HepG2 (cell line): ENCODE data around the gene BCAR3. TPM values are rescaled to one million over a fixed set of nuclear protein-coding genes. Genes with fewer than 3 reads are reported as not detected.

Experiments
- ATAC-seq: fragments of 200-7000 bp; cut with Tn5 transposase; 3 replicates; pipeline ENCODE4 v1.9.1; 2020; ENCODE audit warnings: mild to moderate bottlenecking, moderate library complexity
- BruUV-seq: library from RNA; stranded (reverse); fragments of 400-500 nt; replicated peaks from 2 replicates; lab custom pipeline; 2021; lab: Mats Ljungman, UMichigan
- CTCF ChIA-PET: fragments of 300-600 bp; formaldehyde crosslinking; extraction: SDS; loops from one replicate; lab custom pipeline; 2021; ENCODE audit warnings: low total read pairs, inconsistent platforms, low intra/inter-chr PET ratio; lab: Yijun Ruan, JAX
- POLR2A ChIA-PET: fragments of 350-600 bp; sonication (Branson Sonifier 250); formaldehyde crosslinking; loops from one replicate; lab custom pipeline; 2020; ENCODE audit warnings: antibody characterized with exemption, inconsistent platforms; lab: Yijun Ruan, JAX
- DNase-seq: peaks from one replicate; pipeline ENCODE4 v3.0.0-alpha.2; 2015; ENCODE audit warnings: low spot score
- FAIRE-seq: peaks from 3 replicates; lab custom pipeline; 2011; peaks lifted over from hg19 to GRCh38; lab: Jason Lieb, UNC
- H2AFZ ChIP-seq: one replicate; pipeline ENCODE4 v1.6.1; 2011; ENCODE audit warnings: low read length, inconsistent platforms
- H3K27ac ChIP-seq: fragments of 300-600 bp; 3 replicates; pipeline ENCODE4 v1.8.0; 2011; ENCODE audit warnings: mixed run types, mild to moderate bottlenecking, mixed read lengths, low read length, inconsistent platforms; ENCODE audit not compliant: insufficient read depth; ENCODE audit errors: extremely low read length
- H3K27me3 ChIP-seq, 2 experiments: fragments of 200-600 bp in 1 of 2; 2 replicates in 1 of 2; 3 replicates in 1 of 2; pipeline versions ENCODE4 v1.6.0 to v1.8.0; 2011; ENCODE audit warnings: low read length in 2 of 2, mild to moderate bottlenecking in 2 of 2, moderate library complexity in 2 of 2, inconsistent platforms in 1 of 2; ENCODE audit not compliant: insufficient read depth in 2 of 2, control insufficient read depth in 1 of 2
- H3K36me3 ChIP-seq, 2 experiments: fragments of 200-600 bp in 1 of 2; replicated peaks in 1 of 2; 2 replicates in 1 of 2; 3 replicates in 1 of 2; pipeline versions ENCODE4 v1.5.1 to v1.8.0; 2011; ENCODE audit warnings: low read length in 2 of 2, inconsistent platforms in 1 of 2; ENCODE audit not compliant: insufficient read depth in 2 of 2, control insufficient read depth in 1 of 2
- H3K4me1 ChIP-seq: 2 replicates; pipeline ENCODE4 v1.5.1; 2012; ENCODE audit warnings: low read length, inconsistent platforms; ENCODE audit not compliant: insufficient read depth
- H3K4me2 ChIP-seq: 2 replicates; pipeline ENCODE4 v1.6.0; 2011; ENCODE audit warnings: low read depth, low read length, inconsistent platforms
- H3K4me3 ChIP-seq, 3 experiments: fragments of 200-600 bp in 1 of 3; sonication (generic), shearing (Covaris generic) in 1 of 3; replicated peaks in 1 of 3; 2 replicates each; pipeline ENCODE4 v1.5.1; 2011 to 2016; ENCODE audit warnings: low read length in 3 of 3, inconsistent platforms in 2 of 3, low read depth in 2 of 3, mild to moderate bottlenecking in 2 of 3, control low read depth in 1 of 3, mixed read lengths in 1 of 3; ENCODE audit not compliant: insufficient read depth in 1 of 3
- H3K79me2 ChIP-seq: one replicate; pipeline ENCODE4 v1.6.1; 2011; ENCODE audit warnings: low read length, inconsistent platforms; ENCODE audit not compliant: insufficient read depth
- H3K9ac ChIP-seq: 2 replicates; pipeline ENCODE4 v1.6.0; 2011; ENCODE audit warnings: mild to moderate bottlenecking, low read depth, low read length, inconsistent platforms; ENCODE audit not compliant: insufficient read depth
- H3K9me3 ChIP-seq: 2 replicates; pipeline ENCODE4 v1.5.1; 2012; ENCODE audit warnings: mild to moderate bottlenecking, low read length
- H4K20me1 ChIP-seq: 2 replicates; pipeline ENCODE4 v1.6.0; 2011; ENCODE audit warnings: inconsistent platforms, mild to moderate bottlenecking, low read length, moderate library complexity; ENCODE audit not compliant: insufficient read depth
- ATRX ChIP-seq: sonication (generic); formaldehyde crosslinking; IDR thresholded peaks from 2 replicates; pipeline ENCODE4 v1.4.0; 2020; ENCODE audit warnings: missing genetic modification reagents, borderline replicate concordance
- CEBPB ChIP-seq: IDR thresholded peaks from 2 replicates; pipeline ENCODE4 v1.6.1; 2011; ENCODE audit warnings: low read depth, low read length, improper control_type of control experiment, borderline replicate concordance
- FOXC1 ChIP-seq: sonication (generic); formaldehyde crosslinking; IDR thresholded peaks from 2 replicates; pipeline ENCODE4 v1.8.0; 2022; ENCODE audit warnings: mild to moderate bottlenecking, missing genetic modification reagents, borderline replicate concordance
- KDM5A ChIP-seq: fragments of 200-600 bp; sonication (generic); IDR thresholded peaks from 2 replicates; pipeline ENCODE4 v1.7.0; 2018; ENCODE audit warnings: antibody characterized with exemption, mild to moderate bottlenecking, low read length, borderline replicate concordance
- NFYC ChIP-seq: IDR thresholded peaks from 2 replicates; pipeline ENCODE4 v1.6.1; 2016; ENCODE audit warnings: missing genetic modification reagents, missing compliant biosample characterization
- RFX5 ChIP-seq: IDR thresholded peaks from 2 replicates; pipeline ENCODE4 v1.6.1; 2011; ENCODE audit warnings: low read depth, low read length, improper control_type of control experiment
- RFXANK ChIP-seq: IDR thresholded peaks from 2 replicates; pipeline ENCODE4 v1.6.1; 2016
- U2AF1 ChIP-seq: fragments of 200-400 bp; formaldehyde crosslinking; optimal IDR thresholded peaks from 2 replicates; pipeline ENCODE3; 2017; ENCODE audit warnings: mild to moderate bottlenecking, low read depth, low read length
- YEATS2 ChIP-seq: sonication (generic); formaldehyde crosslinking; IDR thresholded peaks from 2 replicates; pipeline ENCODE4 v1.4.0; 2020; ENCODE audit warnings: missing genetic modification reagents, borderline replicate concordance
- ZNF614 ChIP-seq: IDR thresholded peaks from 2 replicates; pipeline ENCODE4 v1.6.1; 2018; ENCODE audit warnings: missing biosample characterization, missing genetic modification reagents, inconsistent platforms, borderline replicate concordance
- WGBS: methylation state at CpG from one replicate; pipeline ENCODE4 v1.1.6; 2017; ENCODE audit warnings: low lambda C conversion rate; 5-methylcytosine and 5-hydroxymethylcytosine counted together
- in situ Hi-C: cut with HindIII; loops from 2 replicates; pipeline ENCODE4 v1.10.0; 2017; ENCODE audit warnings: low pct_unique_long_range_greater_than_20kb; ENCODE audit not compliant: extremely low pct_ligation_motif_present
- intact Hi-C: fragments of 100-400 bp; cut with micrococcal nuclease; formaldehyde crosslinking; loops from one replicate; pipeline ENCODE4 v1.10.0; 2022; ENCODE audit not compliant: unreplicated experiment
- polyA plus RNA-seq, 8 experiments: library from polyadenylated mRNA; depleted of rRNA in 3 of 8; stranded (reverse) in 7 of 8; unstranded in 1 of 8; fragments of >200 nt; fragmentation: Illumina TruSeq in 4 of 8; extraction: Trizol in 4 of 8; gene quantifications; 2 replicates each; pipeline versions ENCODE4 v1.2.1 to v1.2.3, GENCODE V29; 2011 to 2016; ENCODE audit warnings: low read depth in 4 of 8, missing spikeins in 1 of 8, mixed read lengths in 1 of 8; ENCODE audit not compliant: insufficient read depth in 1 of 8
- total RNA-seq, 5 experiments: library from RNA; depleted of rRNA; stranded (reverse); fragments of >200 nt; fragmentation: Illumina TruSeq; extraction: Trizol; gene quantifications; 2 replicates each; pipeline ENCODE4 v1.2.3, GENCODE V29; 2016; ENCODE audit warnings: low read depth in 1 of 5

BCAR3 gene
- total and polyA plus RNA-seq, 2 of the 13 experiments (the other 11 are each of a cell fraction or from before 2014, with no cell fraction given), result 3.6 to 4.8 TPM

DNA sequence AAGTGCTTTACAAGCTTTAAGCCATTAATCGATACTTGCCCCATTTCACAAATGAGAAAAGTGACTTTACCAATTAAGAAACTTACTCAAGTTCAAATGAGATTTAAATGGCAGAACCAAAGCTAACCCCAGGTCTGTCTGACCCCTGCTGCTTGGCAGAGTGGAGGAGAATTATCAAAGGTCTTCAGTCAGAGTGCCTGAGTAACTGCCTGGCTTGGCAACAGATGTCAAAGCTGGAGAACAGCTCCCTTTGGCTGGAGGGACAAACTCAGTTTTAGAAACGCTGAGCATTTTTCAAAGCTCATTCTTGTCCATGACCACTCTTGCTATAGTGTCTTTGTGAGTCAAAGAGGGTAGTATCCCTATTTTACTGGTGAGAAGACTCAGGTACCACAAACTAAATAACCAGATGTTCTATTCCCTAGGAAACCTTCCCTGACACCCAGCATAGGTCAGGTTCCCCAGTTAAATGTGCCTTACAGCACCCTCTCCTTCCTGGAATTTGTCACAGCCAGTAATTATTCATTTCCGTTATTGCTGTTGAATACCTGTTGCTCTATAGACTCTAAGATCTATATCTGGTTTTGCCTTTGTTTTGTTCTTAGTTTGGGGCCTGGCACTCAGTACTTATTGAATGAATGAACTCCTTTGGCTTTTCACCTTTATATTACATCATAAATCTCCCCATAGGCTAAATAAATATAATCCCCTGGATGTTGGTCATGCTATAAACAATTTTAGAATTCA, 5.0 kb upstream of the BCAR3 start:
- H2AFZ ChIP-seq, result no peak overlapping the region
- ChIA-PET CTCF (no interaction called here), POLR2A (no interaction called here)
- no peak overlapping the region for H3K4me3 ChIP-seq
- no peaks in the 10 kb centered on the region for H4K20me1 ChIP-seq
- H3K4me2 ChIP-seq, result no peak overlapping the region
- peaks cover 47% of the 10 kb centered on the region for H3K4me1 ChIP-seq
- BruUV-seq, result no TSS peak
- in situ Hi-C loops, result no loop called here
- ATAC-seq, result no peak
- no peaks in the 10 kb centered on the region for H3K36me3 ChIP-seq
- no peaks in the 10 kb centered on the region for H3K79me2 ChIP-seq
- DNase-seq, result no peak
- intact Hi-C loops, result loop anchor here (10.0 kb wide), 1 partner anchor 48 kb away; no protein-coding TSS in a partner anchor
- H3K27me3 ChIP-seq, result no peaks in the 10 kb centered on the region
- TF ChIP-seq FOXC1 (CRISPR knock-in tag), result no peak
- TF ChIP-seq RFX5, result peak; percentile 32; the same call in 1 of the 2 replicates
- TF ChIP-seq, all 625 proteins: peak for 1
- no peak for FAIRE-seq
- Histone ChIP-seq H3K9me3 (no peaks in the 10 kb centered on the region), H3K9ac (no peak overlapping the region), H3K27ac (no peak overlapping the region)
- 69% methylated on average over 3 of the region's 3 CpGs for WGBS

DNA sequence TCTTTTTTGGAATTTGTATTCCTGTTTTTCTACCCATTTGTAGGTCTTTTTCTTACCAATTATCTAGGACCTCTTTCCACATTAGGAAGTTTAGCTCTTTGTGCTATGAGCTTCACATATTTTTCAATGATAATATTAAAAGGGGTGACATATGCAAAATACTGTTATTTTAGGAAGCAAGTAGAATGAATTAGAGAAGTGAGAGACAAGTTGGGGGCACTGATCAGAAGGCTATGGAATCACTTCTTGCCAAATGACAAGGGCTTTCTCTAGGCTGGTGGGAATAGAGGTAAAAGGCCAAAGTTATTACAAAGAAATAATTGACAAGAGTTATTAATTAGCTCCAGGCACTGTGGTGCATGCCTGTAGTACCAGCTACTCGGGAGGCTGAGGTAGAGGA, 4.3 kb upstream of the BCAR3 start:
- no peak overlapping the region for H3K4me2 ChIP-seq
- BruUV-seq, result no TSS peak
- H3K9me3 ChIP-seq, result no peaks in the 10 kb centered on the region
- ChIA-PET CTCF (no interaction called here), POLR2A (no interaction called here)
- in situ Hi-C loops (no loop called here), intact Hi-C loops (loop anchor here (10.0 kb wide), 1 partner anchor 49 kb away; no protein-coding TSS in a partner anchor)
- WGBS, result 44% methylated on average over 1 of the region's 1 CpG
- no peak overlapping the region for H3K9ac ChIP-seq
- no peaks in the 10 kb centered on the region for H3K36me3 ChIP-seq
- no peak overlapping the region for H3K4me3 ChIP-seq
- no peaks in the 10 kb centered on the region for H4K20me1 ChIP-seq
- no peak overlapping the region for H2AFZ ChIP-seq
- no peak overlapping the region for H3K27ac ChIP-seq
- no peak for ATAC-seq
- H3K4me1 ChIP-seq, result peaks cover 39% of the 10 kb centered on the region
- DNase-seq, result no peak
- FAIRE-seq, result no peak
- no peaks in the 10 kb centered on the region for H3K27me3 ChIP-seq
- H3K79me2 ChIP-seq, result no peaks in the 10 kb centered on the region
- TF ChIP-seq ZNF614 (CRISPR knock-in tag) (no peak), CEBPB (no peak), U2AF1 (no peak), KDM5A (no peak), RFXANK (CRISPR knock-in tag) (no peak), ATRX (no peak), NFYC (no peak), YEATS2 (CRISPR knock-in tag) (no peak)
